Measurements from ENCODE around the gene LDLRAD4.

Gene LDLRAD4

DNA sequence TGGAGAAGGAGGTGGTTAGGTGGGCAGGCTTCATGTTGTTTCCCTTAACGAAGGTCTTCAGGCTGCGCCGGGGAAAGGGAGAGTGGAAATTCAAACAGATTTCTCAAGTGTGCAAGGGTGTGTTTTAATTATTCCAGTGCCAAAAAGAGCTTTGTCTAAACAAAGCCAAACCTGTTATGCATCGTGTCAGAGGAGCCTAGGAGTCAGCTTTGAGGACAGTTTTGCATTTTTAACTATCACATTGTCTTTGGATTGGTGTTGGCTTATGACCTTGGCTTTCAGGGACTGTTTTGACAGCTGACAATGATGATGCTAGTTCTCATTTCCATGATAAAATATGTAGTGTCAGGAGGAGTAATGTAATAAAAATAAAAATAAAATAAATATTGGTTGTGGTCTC is 144.8 kb downstream of the LDLRAD4 start:
- no peak for DNase-seq (ENCODE audit: low read depth in 2 of 2)
- no peak overlapping the region for H3K4me3 ChIP-seq (replicated peaks in 1 of 2; ENCODE audit: low read depth in 2 of 2, low read length in 2 of 2)
- TF ChIP-seq, protein P1, sequence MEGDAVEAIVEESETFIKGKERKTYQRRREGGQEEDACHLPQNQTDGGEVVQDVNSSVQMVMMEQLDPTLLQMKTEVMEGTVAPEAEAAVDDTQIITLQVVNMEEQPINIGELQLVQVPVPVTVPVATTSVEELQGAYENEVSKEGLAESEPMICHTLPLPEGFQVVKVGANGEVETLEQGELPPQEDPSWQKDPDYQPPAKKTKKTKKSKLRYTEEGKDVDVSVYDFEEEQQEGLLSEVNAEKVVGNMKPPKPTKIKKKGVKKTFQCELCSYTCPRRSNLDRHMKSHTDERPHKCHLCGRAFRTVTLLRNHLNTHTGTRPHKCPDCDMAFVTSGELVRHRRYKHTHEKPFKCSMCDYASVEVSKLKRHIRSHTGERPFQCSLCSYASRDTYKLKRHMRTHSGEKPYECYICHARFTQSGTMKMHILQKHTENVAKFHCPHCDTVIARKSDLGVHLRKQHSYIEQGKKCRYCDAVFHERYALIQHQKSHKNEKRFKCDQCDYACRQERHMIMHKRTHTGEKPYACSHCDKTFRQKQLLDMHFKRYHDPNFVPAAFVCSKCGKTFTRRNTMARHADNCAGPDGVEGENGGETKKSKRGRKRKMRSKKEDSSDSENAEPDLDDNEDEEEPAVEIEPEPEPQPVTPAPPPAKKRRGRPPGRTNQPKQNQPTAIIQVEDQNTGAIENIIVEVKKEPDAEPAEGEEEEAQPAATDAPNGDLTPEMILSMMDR (IDR thresholded peaks at IDR 0.05; ENCODE audit: low read depth, low read length) = no peak

DNA sequence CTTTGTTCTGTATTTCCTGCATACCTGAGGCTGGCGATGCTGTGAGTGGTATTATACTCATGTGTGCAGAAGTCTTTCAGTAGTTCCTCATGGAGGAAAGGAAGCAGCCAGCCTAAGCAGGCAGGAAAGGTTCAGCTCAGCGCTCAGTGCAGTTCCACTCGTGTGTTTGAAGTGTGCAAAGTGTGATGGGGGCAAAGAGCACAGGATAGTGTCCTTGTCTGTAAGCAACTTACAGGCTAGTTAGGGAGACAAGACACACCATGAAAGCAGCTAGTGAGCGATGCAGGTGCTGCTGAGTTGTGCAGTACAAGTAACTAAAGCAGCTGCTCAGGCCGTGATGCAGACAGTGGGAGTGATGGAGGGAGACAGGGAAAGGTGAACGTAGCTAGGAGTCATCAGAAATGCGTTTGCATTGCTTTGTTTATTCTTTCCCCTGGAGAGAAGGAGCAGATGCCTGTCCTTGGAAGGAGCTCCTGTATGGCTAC is 146.2 kb downstream of the LDLRAD4 start:
- TF ChIP-seq, protein P1 (IDR thresholded peaks at IDR 0.05; ENCODE audit: low read depth, low read length) = no peak
- no peak overlapping the region for H3K4me3 ChIP-seq (replicated peaks in 1 of 2; ENCODE audit: low read depth in 2 of 2, low read length in 2 of 2)
- DNase-seq (ENCODE audit: low read depth in 2 of 2) = no peak

DNA sequence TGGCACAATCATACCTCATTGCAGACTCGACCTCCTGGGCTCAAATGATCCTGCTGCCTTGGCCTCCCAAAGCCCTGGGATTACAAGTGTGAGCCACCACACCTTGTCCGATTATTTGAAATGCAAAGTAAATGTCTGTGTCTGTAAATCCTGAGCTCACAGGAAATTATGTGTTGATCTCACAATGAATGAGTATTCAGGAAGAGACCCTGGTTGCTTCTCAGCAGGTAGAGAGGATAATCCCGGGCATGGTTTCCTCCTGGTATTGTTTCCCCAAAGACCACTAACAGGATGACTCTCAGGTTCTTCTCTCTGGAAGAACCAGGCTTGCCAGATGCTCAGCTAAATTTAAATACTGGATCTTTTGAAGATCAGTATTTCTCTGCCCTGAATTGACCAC is 147.6 kb downstream of the LDLRAD4 start:
- H3K4me3 ChIP-seq (replicated peaks in 1 of 2; ENCODE audit: low read depth in 2 of 2, low read length in 2 of 2) = no peak overlapping the region
- DNase-seq (ENCODE audit: low read depth in 2 of 2) = no peak
- TF ChIP-seq, protein P1 (IDR thresholded peaks at IDR 0.05; ENCODE audit: low read depth, low read length) = no peak

DNA sequence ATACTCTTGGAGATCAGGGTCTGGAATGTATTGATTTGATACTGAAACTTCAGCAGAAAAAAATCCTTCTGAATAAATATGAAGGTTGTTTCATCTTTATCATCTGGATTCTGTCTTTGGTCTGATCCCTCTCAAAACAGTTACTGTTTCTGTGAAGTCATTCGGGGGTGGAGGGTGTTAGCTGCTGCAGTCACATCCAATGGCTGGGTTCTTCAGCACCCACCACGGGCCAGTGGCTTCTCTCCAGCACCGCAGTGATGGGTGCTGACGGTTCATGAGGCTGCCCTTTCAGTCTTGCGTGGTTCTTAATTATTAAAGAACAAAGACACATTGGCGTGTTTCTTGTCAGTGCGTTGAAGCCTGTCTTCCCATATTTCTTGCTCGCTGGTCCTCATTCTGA is 148.0 kb downstream of the LDLRAD4 start:
- no peak overlapping the region for H3K4me3 ChIP-seq (replicated peaks in 1 of 2; ENCODE audit: low read depth in 2 of 2, low read length in 2 of 2)
- no peak for DNase-seq (ENCODE audit: low read depth in 2 of 2)
- TF ChIP-seq, protein P1 (IDR thresholded peaks at IDR 0.05; ENCODE audit: low read depth, low read length) = no peak

DNA sequence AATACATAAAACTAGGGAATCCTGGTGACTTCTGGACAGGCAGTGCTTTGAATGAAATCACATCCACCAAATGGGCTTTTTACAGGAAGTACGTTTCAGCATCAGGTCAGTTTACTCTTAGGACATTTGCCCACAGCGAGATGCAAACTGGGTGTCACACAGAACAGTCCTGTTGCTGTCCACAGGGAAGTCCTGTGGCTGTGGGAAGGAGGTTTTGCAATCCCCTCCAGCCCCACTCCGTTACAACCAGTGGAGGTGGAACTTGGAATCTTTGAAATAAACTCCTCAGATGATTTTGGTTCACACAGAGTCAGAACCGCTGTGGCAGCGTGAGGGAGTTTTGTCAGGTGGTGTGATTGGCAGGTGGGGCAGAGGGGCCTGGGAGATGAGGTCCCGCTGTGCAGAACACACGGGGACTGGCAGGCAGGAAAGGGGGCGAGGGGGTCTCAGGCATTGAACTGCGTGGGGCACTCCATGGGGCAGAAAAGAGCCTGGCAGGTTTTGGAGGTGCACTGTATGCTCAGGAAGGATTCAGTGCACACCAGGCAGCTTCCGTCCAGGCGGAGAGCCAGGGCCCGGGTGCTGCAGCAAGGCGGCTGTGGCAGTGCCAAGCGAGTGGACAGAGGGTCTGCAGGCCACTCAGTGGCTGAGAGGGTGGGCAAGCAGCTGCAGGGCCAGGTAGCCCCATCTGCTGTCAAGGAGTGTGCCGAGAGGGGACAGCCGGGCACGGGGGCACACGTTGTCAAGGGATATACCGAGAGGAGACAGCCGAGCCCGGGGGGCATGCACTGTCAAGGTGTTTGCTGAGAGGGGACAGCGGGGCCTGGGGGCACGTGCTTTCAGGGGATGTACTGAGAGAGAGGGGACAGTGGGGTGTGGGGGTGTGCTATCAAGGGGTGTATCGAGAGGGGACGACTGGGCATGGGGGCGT is 148.7 kb downstream of the LDLRAD4 start:
- TF ChIP-seq, protein P1 (IDR thresholded peaks at IDR 0.05; ENCODE audit: low read depth, low read length) = no peak
- no peak overlapping the region for H3K4me3 ChIP-seq (replicated peaks in 1 of 2; ENCODE audit: low read depth in 2 of 2, low read length in 2 of 2)
- DNase-seq (ENCODE audit: low read depth in 2 of 2) = no peak

DNA sequence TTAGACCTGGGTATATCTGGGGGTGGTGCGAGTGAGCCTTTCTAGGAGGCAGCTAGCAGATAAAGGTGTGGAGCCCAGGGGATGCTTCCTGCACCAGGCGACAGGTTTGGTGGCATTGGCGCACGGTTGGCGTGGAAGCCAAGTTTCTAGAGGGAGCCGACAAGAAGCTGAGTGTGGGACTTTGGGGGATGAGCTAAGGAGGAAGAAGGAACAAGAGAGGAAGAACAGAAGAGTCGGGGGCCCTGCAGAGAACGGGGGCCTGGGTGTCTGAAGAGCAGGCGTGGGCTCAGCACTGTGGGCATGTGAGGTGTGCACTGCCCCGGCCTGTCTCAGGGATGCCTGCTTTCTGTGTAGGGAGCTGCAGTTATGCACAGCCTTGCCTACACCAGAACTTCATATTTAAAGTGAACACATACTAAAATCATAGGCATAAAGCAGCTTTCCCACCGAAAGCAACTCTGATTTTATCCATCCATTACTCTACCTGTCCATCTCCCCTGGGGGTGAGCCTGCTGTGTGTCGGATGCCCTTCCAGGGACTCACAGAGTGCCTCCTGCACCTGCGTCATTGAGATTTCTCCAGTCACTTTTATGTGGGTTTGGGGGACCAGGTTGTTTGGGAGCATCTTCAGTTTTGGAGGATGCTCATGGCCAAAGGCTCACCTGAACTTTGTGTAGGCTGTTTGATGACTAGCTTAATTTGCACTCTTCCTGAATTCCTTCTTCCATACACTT is 149.7 kb downstream of the LDLRAD4 start:
- DNase-seq (ENCODE audit: low read depth in 2 of 2) = no peak
- TF ChIP-seq, protein P1 (IDR thresholded peaks at IDR 0.05; ENCODE audit: low read depth, low read length) = no peak
- H3K4me3 ChIP-seq (replicated peaks in 1 of 2; ENCODE audit: low read depth in 2 of 2, low read length in 2 of 2) = no peak overlapping the region
